B cell (primary cell): ENCODE results near the gene APIP. TPM values are rescaled to one million over a fixed set of nuclear protein-coding genes. Genes with fewer than 3 reads are reported as not detected.

ENCODE experiments used
- ATAC-seq: fragments of 200-7000 bp; cut with Tn5 transposase; one replicate; pipeline ENCODE4 v1.10.0; 2021; ENCODE audit warnings: low read depth, mild to moderate bottlenecking, moderate number of reproducible peaks, moderate library complexity
- CTCF ChIA-PET: fragments of 350-600 bp; sonication (Branson Sonifier 250); formaldehyde crosslinking; loops from one replicate; lab custom pipeline; 2021; ENCODE audit warnings: antibody characterized with exemption, inconsistent platforms; lab: Charles Lee
- POLR2A ChIA-PET: fragments of 350-600 bp; sonication (Branson Sonifier 250); formaldehyde crosslinking; loops from one replicate; lab custom pipeline; 2021; ENCODE audit warnings: antibody characterized with exemption; lab: Charles Lee
- DNase-seq: peaks from one replicate; pipeline ENCODE4 v3.0.0; 2013
- H2AFZ ChIP-seq: 2 replicates; pipeline ENCODE4 v1.6.1; 2012; ENCODE audit warnings: mild to moderate bottlenecking, low read depth, low read length; ENCODE audit not compliant: insufficient read depth, poor library complexity, severe bottlenecking
- H3K27ac ChIP-seq, 2 donors: 1 replicate in 1 of 2; 2 replicates in 1 of 2; pipeline ENCODE4 v1.5.1; 2012 to 2013; ENCODE audit warnings: low read length in 2 of 2, mild to moderate bottlenecking in 2 of 2, moderate library complexity in 1 of 2
- H3K27me3 ChIP-seq, 4 experiments: fragments of 200-600 bp in 1 of 4; sonication (generic) in 1 of 4; replicated peaks in 1 of 4; 1 replicate in 2 of 4; 2 replicates in 2 of 4; pipeline versions ENCODE4 v1.6.1 to v1.7.0; 2013 to 2016; ENCODE audit warnings: low read length in 3 of 4, mild to moderate bottlenecking in 2 of 4, mixed read lengths in 1 of 4, moderate library complexity in 1 of 4; ENCODE audit not compliant: insufficient read depth in 4 of 4, control insufficient read depth in 3 of 4; ENCODE audit errors: control extremely low read depth in 1 of 4
- H3K36me3 ChIP-seq, 2 experiments: replicated peaks in 1 of 2; 1 replicate in 1 of 2; 2 replicates in 1 of 2; pipeline versions ENCODE4 v1.6.1 to v1.7.1; 2013; ENCODE audit warnings: low read length in 1 of 2; ENCODE audit not compliant: insufficient read depth in 2 of 2, control insufficient read depth in 1 of 2; ENCODE audit errors: control extremely low read depth in 1 of 2, extremely low read depth in 1 of 2
- H3K4me1 ChIP-seq, 2 donors: fragments of 200-600 bp in 1 of 2; sonication (generic) in 1 of 2; 1 replicate in 1 of 2; 2 replicates in 1 of 2; pipeline versions ENCODE4 v1.5.1 to v1.6.1; 2013 to 2017; ENCODE audit warnings: low read length in 2 of 2; ENCODE audit not compliant: control insufficient read depth in 2 of 2, insufficient read depth in 2 of 2
- H3K4me2 ChIP-seq: replicated peaks from 2 replicates; pipeline ENCODE3; 2012; ENCODE audit warnings: mild to moderate bottlenecking, low read depth, low read length; ENCODE audit not compliant: poor library complexity, severe bottlenecking
- H3K4me3 ChIP-seq, 5 experiments: fragments of 200-600 bp in 1 of 5; sonication (generic) in 1 of 5; 1 replicate in 3 of 5; 2 replicates in 2 of 5; pipeline versions ENCODE4 v1.5.1 to v1.7.0; 2011 to 2016; ENCODE audit warnings: low read length in 4 of 5, mild to moderate bottlenecking in 4 of 5, low read depth in 2 of 5, control low read depth in 1 of 5, moderate library complexity in 1 of 5; ENCODE audit not compliant: insufficient read depth in 1 of 5; ENCODE audit errors: control extremely low read depth in 1 of 5, extremely low read depth in 1 of 5
- H3K79me2 ChIP-seq: fragments of 200-600 bp; sonication (generic); one replicate; pipeline ENCODE4 v1.6.0; 2016; ENCODE audit warnings: low read length; ENCODE audit not compliant: control insufficient read depth, insufficient read depth
- H3K9ac ChIP-seq: fragments of 200-600 bp; sonication (generic); 2 replicates; pipeline ENCODE4 v1.6.1; 2017; ENCODE audit warnings: mild to moderate bottlenecking, low read length, moderate library complexity
- H3K9me3 ChIP-seq, 3 donors: one replicate each; pipeline versions ENCODE4 v1.6.1 to v1.7.1; 2013; ENCODE audit warnings: low read length in 2 of 3; ENCODE audit not compliant: control insufficient read depth in 2 of 3, insufficient read depth in 1 of 3; ENCODE audit errors: control extremely low read depth in 1 of 3
- H4K20me1 ChIP-seq: 2 replicates; pipeline ENCODE4 v1.6.0; 2012; ENCODE audit warnings: mild to moderate bottlenecking, low read length; ENCODE audit not compliant: insufficient read depth, control insufficient read depth, poor library complexity, severe bottlenecking
- H3K27ac Mint-ChIP-seq: one replicate; pipeline ENCODE4 v1.8.0; 2021; ENCODE audit warnings: mixed read lengths
- H3K27me3 Mint-ChIP-seq: one replicate; pipeline ENCODE4 v1.8.0; 2021; ENCODE audit warnings: mixed read lengths
- H3K4me1 Mint-ChIP-seq: one replicate; pipeline ENCODE4 v1.8.0; 2021; ENCODE audit warnings: mixed read lengths
- H3K4me3 Mint-ChIP-seq: one replicate; pipeline ENCODE4 v1.8.0; 2021; ENCODE audit warnings: mixed read lengths
- H3K9me3 Mint-ChIP-seq: one replicate; pipeline ENCODE4 v1.8.0; 2022; ENCODE audit warnings: mixed read lengths; ENCODE audit not compliant: insufficient read depth
- EZH2 ChIP-seq: IDR thresholded peaks from 2 replicates; pipeline ENCODE4 v1.6.1; 2012; ENCODE audit warnings: borderline replicate concordance, low read depth, mild to moderate bottlenecking, moderate library complexity, low read length; ENCODE audit not compliant: insufficient read depth, poor library complexity, severe bottlenecking
- WGBS: methylation state at CpG from one replicate; pipeline ENCODE4 v1.1.5; 2013; ENCODE audit warnings: missing lambda C conversion rate; ENCODE audit not compliant: insufficient coverage; 5-methylcytosine and 5-hydroxymethylcytosine counted together
- intact Hi-C: fragments of 100-400 bp; cut with micrococcal nuclease; formaldehyde crosslinking; loops from one replicate; pipeline ENCODE4 v1.10.0; 2022
- polyA plus RNA-seq: library from polyadenylated mRNA; depleted of rRNA; stranded (reverse); fragments of >200 nt; gene quantifications from 2 replicates; pipeline ENCODE4 v1.2.3, GENCODE V29; 2012
- total RNA-seq, 2 donors: library from RNA; stranded (reverse); fragments of 120-200 nt in 1 of 2; gene quantifications; 1 replicate in 1 of 2; 2 replicates in 1 of 2; pipeline versions ENCODE4 v1.2.3 to v1.2.4, GENCODE V29; 2013 to 2022
- TF ChIP-seq, protein P1 (sequence below): fragments of 200-600 bp; IDR thresholded peaks from one replicate; pipeline ENCODE4 v1.8.0; 2022; ENCODE audit warnings: antibody characterized with exemption, mild to moderate bottlenecking

APIP gene
- total and polyA plus RNA-seq, 2 donors (not counting 1 experiment from before 2014, with no cell fraction given), result 6.1 to 19.4 TPM

GRCh38 chr11:34860034-34860433, 56.1 kb downstream of the APIP start:
- H3K4me2 ChIP-seq, result no peak overlapping the region
- WGBS, result 95% methylated on average over 2 of the region's 4 CpGs
- POLR2A ChIA-PET, result no interaction called here
- DNase-seq (no peak), ATAC-seq (no peak)
- H3K4me3 ChIP-seq, result no peak overlapping the region
- no peaks in the 10 kb centered on the region for H3K79me2 ChIP-seq
- no peaks in the 10 kb centered on the region for H4K20me1 ChIP-seq
- H3K4me1 ChIP-seq, result peaks cover 0 to 3% of the 10 kb centered on the region in 2 donors
- Mint-ChIP-seq H3K27ac (no peak overlapping the region), H3K27me3 (peaks cover 7% of the 10 kb centered on the region), H3K4me3 (no peak overlapping the region), H3K9me3 (no peaks in the 10 kb centered on the region), H3K4me1 (peaks cover 7% of the 10 kb centered on the region)
- H3K9me3 ChIP-seq, result no peaks in the 10 kb centered on the region
- TF ChIP-seq, protein P1, sequence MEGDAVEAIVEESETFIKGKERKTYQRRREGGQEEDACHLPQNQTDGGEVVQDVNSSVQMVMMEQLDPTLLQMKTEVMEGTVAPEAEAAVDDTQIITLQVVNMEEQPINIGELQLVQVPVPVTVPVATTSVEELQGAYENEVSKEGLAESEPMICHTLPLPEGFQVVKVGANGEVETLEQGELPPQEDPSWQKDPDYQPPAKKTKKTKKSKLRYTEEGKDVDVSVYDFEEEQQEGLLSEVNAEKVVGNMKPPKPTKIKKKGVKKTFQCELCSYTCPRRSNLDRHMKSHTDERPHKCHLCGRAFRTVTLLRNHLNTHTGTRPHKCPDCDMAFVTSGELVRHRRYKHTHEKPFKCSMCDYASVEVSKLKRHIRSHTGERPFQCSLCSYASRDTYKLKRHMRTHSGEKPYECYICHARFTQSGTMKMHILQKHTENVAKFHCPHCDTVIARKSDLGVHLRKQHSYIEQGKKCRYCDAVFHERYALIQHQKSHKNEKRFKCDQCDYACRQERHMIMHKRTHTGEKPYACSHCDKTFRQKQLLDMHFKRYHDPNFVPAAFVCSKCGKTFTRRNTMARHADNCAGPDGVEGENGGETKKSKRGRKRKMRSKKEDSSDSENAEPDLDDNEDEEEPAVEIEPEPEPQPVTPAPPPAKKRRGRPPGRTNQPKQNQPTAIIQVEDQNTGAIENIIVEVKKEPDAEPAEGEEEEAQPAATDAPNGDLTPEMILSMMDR, result no peak
- intact Hi-C loops, result no loop called here
- H3K36me3 ChIP-seq, result no peaks in the 10 kb centered on the region
- CTCF ChIA-PET, result no interaction called here
- H3K27ac ChIP-seq, result no peak overlapping the region
- H3K9ac ChIP-seq, result no peak overlapping the region
- H2AFZ ChIP-seq, result no peak overlapping the region
- H3K27me3 ChIP-seq, result no peaks in the 10 kb centered on the region

- no peaks in the 10 kb centered on the region for H3K9me3 Mint-ChIP-seq
- H3K4me2 ChIP-seq, result no peak overlapping the region
- POLR2A ChIA-PET, result no interaction called here
- no peaks in the 10 kb centered on the region for H3K27me3 ChIP-seq
- no peak overlapping the region for H3K27ac ChIP-seq
- no peaks in the 10 kb centered on the region for H4K20me1 ChIP-seq
- intact Hi-C loops, result no loop called here
- peaks cover 7% of the 10 kb centered on the region for H3K27me3 Mint-ChIP-seq
- no peak overlapping the region for H3K4me3 ChIP-seq
- H3K27ac Mint-ChIP-seq, result no peak overlapping the region
- peaks cover 6% of the 10 kb centered on the region for H3K4me1 Mint-ChIP-seq
- CTCF ChIA-PET, result no interaction called here
- DNase-seq (no peak), ATAC-seq (no peak)
- TF ChIP-seq EZH2, result no peak
- TF ChIP-seq, protein P1, result no peak
- 80% methylated on average over 1 of the region's 2 CpGs for WGBS
- no peaks in the 10 kb centered on the region for H3K9me3 ChIP-seq
- H2AFZ ChIP-seq, result no peak overlapping the region
- peaks cover 0 to 3% of the 10 kb centered on the region in 2 donors for H3K4me1 ChIP-seq
- H3K4me3 Mint-ChIP-seq, result no peak overlapping the region
- no peaks in the 10 kb centered on the region for H3K36me3 ChIP-seq
- no peak overlapping the region for H3K9ac ChIP-seq
- no peaks in the 10 kb centered on the region for H3K79me2 ChIP-seq
Measured at GRCh38 chr11:34859496-34859895, 56.7 kb downstream of the APIP start.
